ENCODE data around the gene SEC14L3. TPM values are rescaled to one million over a fixed set of nuclear protein-coding genes. Genes with fewer than 3 reads are reported as not detected.

Gene SEC14L3
- polyA plus RNA-seq, 3 donors = not detected

DNA sequence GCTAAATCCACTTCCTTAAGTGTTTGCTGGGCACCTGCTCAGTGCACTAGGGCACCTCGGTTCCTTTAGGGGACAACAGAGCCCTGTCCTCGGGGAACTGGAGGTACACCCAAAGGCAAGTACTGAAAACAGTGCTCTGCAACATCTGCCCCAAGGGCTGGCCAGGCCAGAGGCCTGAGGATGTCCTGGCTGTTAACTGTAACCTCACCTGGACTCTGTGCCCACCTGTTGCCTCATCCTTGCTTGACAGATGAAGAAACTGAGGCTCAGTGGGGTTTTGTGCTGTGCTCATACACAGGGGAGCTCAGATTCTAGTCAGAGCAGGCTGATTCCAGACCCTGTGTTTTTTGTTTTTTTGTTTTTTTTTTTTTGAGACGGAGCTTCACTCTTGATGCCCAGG is 31.1 kb upstream of the SEC14L3 start:
- WGBS (ENCODE audit: insufficient coverage) = 74% methylated on average over 2 of the region's 3 CpGs
- H3K27ac Mint-ChIP-seq = no peak overlapping the region
- TF ChIP-seq, protein P1, sequence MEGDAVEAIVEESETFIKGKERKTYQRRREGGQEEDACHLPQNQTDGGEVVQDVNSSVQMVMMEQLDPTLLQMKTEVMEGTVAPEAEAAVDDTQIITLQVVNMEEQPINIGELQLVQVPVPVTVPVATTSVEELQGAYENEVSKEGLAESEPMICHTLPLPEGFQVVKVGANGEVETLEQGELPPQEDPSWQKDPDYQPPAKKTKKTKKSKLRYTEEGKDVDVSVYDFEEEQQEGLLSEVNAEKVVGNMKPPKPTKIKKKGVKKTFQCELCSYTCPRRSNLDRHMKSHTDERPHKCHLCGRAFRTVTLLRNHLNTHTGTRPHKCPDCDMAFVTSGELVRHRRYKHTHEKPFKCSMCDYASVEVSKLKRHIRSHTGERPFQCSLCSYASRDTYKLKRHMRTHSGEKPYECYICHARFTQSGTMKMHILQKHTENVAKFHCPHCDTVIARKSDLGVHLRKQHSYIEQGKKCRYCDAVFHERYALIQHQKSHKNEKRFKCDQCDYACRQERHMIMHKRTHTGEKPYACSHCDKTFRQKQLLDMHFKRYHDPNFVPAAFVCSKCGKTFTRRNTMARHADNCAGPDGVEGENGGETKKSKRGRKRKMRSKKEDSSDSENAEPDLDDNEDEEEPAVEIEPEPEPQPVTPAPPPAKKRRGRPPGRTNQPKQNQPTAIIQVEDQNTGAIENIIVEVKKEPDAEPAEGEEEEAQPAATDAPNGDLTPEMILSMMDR (IDR thresholded peaks at IDR 0.05) = no peak
- peaks cover 2 to 31% of the 10 kb centered on the region in 2 donors for H3K27me3 ChIP-seq (ENCODE audit: control insufficient read depth in 2 of 2, insufficient read depth in 2 of 2, low read length in 2 of 2)
- no peaks in the 10 kb centered on the region for H3K36me3 Mint-ChIP-seq
- H3K4me1 ChIP-seq (ENCODE audit: control insufficient read depth in 1 of 2, insufficient read depth in 2 of 2, low read length in 2 of 2) = no peaks in the 10 kb centered on the region
- no peak overlapping the region for H3K4me3 Mint-ChIP-seq
- no peak overlapping the region for H3K9ac ChIP-seq (ENCODE audit: insufficient read depth, low read length, poor library complexity, severe bottlenecking)
- H3K36me3 ChIP-seq (replicated peaks in 1 of 2; ENCODE audit: control insufficient read depth in 1 of 2, insufficient read depth in 2 of 2, low read length in 2 of 2) = no peaks in the 10 kb centered on the region
- H3K79me2 ChIP-seq (ENCODE audit: insufficient read depth, low read length) = no peaks in the 10 kb centered on the region
- H3K27me3 Mint-ChIP-seq (ENCODE audit: low read depth in 3 of 3) = peaks cover 31 to 42% (median 39%) of the 10 kb centered on the region in 3 donors
- H3K4me3 ChIP-seq (replicated peaks in 1 of 3; ENCODE audit: low read depth in 2 of 3, low read length in 3 of 3) = no peak overlapping the region
- no peaks in the 10 kb centered on the region for H4K20me1 ChIP-seq (ENCODE audit: insufficient read depth, low read length)
- no peaks in the 10 kb centered on the region for H3K4me1 Mint-ChIP-seq
- no peak overlapping the region for H3K4me2 ChIP-seq (replicated peaks; ENCODE audit: extremely low read depth, low read length, poor library complexity, severe bottlenecking)
- intact Hi-C loops (cut with micrococcal nuclease) = no loop called here
- no peak overlapping the region for H2AFZ ChIP-seq (ENCODE audit: insufficient read depth, low read depth, low read length, poor library complexity, severe bottlenecking)
- no peak overlapping the region for H3K27ac ChIP-seq (ENCODE audit: low read depth in 1 of 2, low read length in 2 of 2)
- no peaks in the 10 kb centered on the region for H3K9me3 ChIP-seq (replicated peaks in 1 of 2; ENCODE audit: control insufficient read depth in 1 of 2, insufficient read depth in 1 of 2, low read length in 2 of 2)
- DNase-seq = no peak
- peaks cover 0 to 13% (median 0%) of the 10 kb centered on the region in 7 donors for H3K9me3 Mint-ChIP-seq

DNA sequence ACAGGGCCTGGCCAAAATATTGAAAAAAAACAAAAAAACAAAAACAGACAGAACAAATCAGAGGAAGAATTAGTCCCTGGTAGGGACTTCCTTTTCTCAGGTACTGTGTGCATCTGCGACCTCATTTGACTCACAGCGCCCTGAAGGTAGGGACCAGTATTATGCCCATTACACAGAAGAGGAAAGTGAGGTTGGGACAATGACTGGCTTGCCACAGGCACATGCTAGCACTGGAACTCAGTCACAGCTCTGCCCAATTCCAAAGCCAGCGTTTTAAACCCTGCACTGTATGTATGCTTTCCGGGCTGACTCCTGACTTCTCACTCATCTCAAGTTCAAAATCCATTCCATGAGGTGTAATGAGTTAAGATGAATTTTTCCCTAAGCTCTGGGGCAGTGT is 30.3 kb upstream of the SEC14L3 start:
- Mint-ChIP-seq H3K4me3 (no peak overlapping the region), H3K27me3 (ENCODE audit: low read depth in 3 of 3) (peaks cover 31 to 44% (median 37%) of the 10 kb centered on the region in 3 donors), H3K27ac (no peak overlapping the region), H3K4me1 (no peaks in the 10 kb centered on the region), H3K36me3 (no peaks in the 10 kb centered on the region), H3K9me3 (peaks cover 0 to 13% (median 0%) of the 10 kb centered on the region in 7 donors)
- H3K36me3 ChIP-seq (replicated peaks in 1 of 2; ENCODE audit: control insufficient read depth in 1 of 2, insufficient read depth in 2 of 2, low read length in 2 of 2) = no peaks in the 10 kb centered on the region
- H3K9ac ChIP-seq (ENCODE audit: insufficient read depth, low read length, poor library complexity, severe bottlenecking) = no peak overlapping the region
- H3K4me1 ChIP-seq (ENCODE audit: control insufficient read depth in 1 of 2, insufficient read depth in 2 of 2, low read length in 2 of 2) = no peaks in the 10 kb centered on the region
- TF ChIP-seq, protein P1 (IDR thresholded peaks at IDR 0.05) = no peak
- no peak overlapping the region for H3K4me3 ChIP-seq (replicated peaks in 1 of 3; ENCODE audit: low read depth in 2 of 3, low read length in 3 of 3)
- no CpG with 5 or more reads among the region's 4 CpGs for WGBS (ENCODE audit: insufficient coverage)
- no peaks in the 10 kb centered on the region for H4K20me1 ChIP-seq (ENCODE audit: insufficient read depth, low read length)
- no peak overlapping the region for H3K27ac ChIP-seq (ENCODE audit: low read depth in 1 of 2, low read length in 2 of 2)
- peaks cover 2 to 31% of the 10 kb centered on the region in 2 donors for H3K27me3 ChIP-seq (ENCODE audit: control insufficient read depth in 2 of 2, insufficient read depth in 2 of 2, low read length in 2 of 2)
- H3K4me2 ChIP-seq (replicated peaks; ENCODE audit: extremely low read depth, low read length, poor library complexity, severe bottlenecking) = no peak overlapping the region
- H3K79me2 ChIP-seq (ENCODE audit: insufficient read depth, low read length) = no peaks in the 10 kb centered on the region
- DNase-seq = no peak
- H2AFZ ChIP-seq (ENCODE audit: insufficient read depth, low read depth, low read length, poor library complexity, severe bottlenecking) = no peak overlapping the region
- intact Hi-C loops (cut with micrococcal nuclease) = no loop called here
- no peaks in the 10 kb centered on the region for H3K9me3 ChIP-seq (replicated peaks in 1 of 2; ENCODE audit: control insufficient read depth in 1 of 2, insufficient read depth in 1 of 2, low read length in 2 of 2)
